Lower lobe of right lung (tissue), 2 donors: Measurements from ENCODE around the gene BNC2. TPM values are rescaled to one million over a fixed set of nuclear protein-coding genes. Genes with fewer than 3 reads are reported as not detected.

ENCODE experiments used
- ATAC-seq, 2 donors: fragments of 200-7000 bp; cut with Tn5 transposase; one replicate each; pipeline ENCODE4 v1.9.1; 2020 to 2022; ENCODE audit warnings: mild to moderate bottlenecking in 2 of 2, moderate library complexity in 2 of 2
- DNase-seq: peaks from one replicate; pipeline ENCODE4 v3.0.0-alpha.2; 2020
- H3K27ac ChIP-seq: fragments of 200-600 bp; one replicate; pipeline ENCODE4 v1.8.0; 2022
- H3K27me3 ChIP-seq: fragments of 200-600 bp; one replicate; pipeline ENCODE4 v1.8.0; 2022; ENCODE audit warnings: low read depth
- H3K36me3 ChIP-seq: fragments of 200-600 bp; one replicate; pipeline ENCODE4 v1.8.0; 2022; ENCODE audit warnings: mild to moderate bottlenecking
- H3K4me1 ChIP-seq: fragments of 200-600 bp; one replicate; pipeline ENCODE4 v1.8.0; 2022
- H3K4me3 ChIP-seq: fragments of 200-600 bp; one replicate; pipeline ENCODE4 v1.8.0; 2022; ENCODE audit warnings: mild to moderate bottlenecking
- H3K9me3 ChIP-seq: fragments of 200-600 bp; one replicate; pipeline ENCODE4 v1.8.0; 2022
- intact Hi-C: fragments of 100-400 bp; cut with DNase I; formaldehyde crosslinking; loops from one replicate; pipeline ENCODE4 v1.11.0; 2022
- total RNA-seq: library from RNA; stranded (reverse); fragmentation: NEBNext Ultra II Directional; extraction: Animal tissue kit (Norgen Biotek cat#: 25700); gene quantifications from one replicate; pipeline ENCODE4 v1.2.1, GENCODE V29; 2021
- TF ChIP-seq, protein P1 (sequence below): fragments of 200-600 bp; IDR thresholded peaks from one replicate; pipeline ENCODE4 v1.8.0; 2022; ENCODE audit warnings: antibody characterized with exemption, mild to moderate bottlenecking
- donor health status: DM: no; HTN: yes; CAD: no; lungs with severe emphysema.

The BNC2 gene
- total RNA-seq, 1 donor from 2014 or later = 15.0 TPM

DNA sequence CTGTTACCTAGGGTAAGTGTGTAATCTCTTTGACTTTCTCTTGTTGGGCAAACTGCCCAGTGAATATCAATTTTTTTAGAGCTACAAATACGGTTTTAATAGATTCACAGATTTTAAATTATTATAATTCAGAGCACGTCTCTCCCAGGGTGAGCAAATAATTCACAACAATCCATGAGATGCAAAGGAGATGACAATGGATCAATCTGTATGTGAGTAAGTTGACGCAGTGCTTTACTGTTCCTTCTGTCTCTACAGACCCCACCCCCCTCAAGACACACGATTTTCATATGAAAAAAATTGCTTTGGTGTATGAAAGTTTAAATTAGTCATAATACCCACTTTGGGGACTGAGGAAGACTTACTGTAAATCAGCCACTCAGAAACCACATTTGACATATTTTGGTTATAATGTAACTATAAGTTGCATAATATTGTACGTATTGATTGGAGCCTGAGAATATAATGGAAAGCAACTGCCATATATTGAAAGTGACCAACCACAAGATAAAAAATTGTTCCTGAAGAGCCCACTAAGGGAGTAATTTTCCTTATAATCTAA lies 201.7 kb downstream of the BNC2 start:
- no peak for DNase-seq
- Histone ChIP-seq H3K36me3 (no peaks in the 10 kb centered on the region), H3K27ac (no peak overlapping the region), H3K9me3 (no peaks in the 10 kb centered on the region), H3K27me3 (no peaks in the 10 kb centered on the region), H3K4me1 (no peaks in the 10 kb centered on the region), H3K4me3 (no peak overlapping the region)
- TF ChIP-seq, protein P1, sequence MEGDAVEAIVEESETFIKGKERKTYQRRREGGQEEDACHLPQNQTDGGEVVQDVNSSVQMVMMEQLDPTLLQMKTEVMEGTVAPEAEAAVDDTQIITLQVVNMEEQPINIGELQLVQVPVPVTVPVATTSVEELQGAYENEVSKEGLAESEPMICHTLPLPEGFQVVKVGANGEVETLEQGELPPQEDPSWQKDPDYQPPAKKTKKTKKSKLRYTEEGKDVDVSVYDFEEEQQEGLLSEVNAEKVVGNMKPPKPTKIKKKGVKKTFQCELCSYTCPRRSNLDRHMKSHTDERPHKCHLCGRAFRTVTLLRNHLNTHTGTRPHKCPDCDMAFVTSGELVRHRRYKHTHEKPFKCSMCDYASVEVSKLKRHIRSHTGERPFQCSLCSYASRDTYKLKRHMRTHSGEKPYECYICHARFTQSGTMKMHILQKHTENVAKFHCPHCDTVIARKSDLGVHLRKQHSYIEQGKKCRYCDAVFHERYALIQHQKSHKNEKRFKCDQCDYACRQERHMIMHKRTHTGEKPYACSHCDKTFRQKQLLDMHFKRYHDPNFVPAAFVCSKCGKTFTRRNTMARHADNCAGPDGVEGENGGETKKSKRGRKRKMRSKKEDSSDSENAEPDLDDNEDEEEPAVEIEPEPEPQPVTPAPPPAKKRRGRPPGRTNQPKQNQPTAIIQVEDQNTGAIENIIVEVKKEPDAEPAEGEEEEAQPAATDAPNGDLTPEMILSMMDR = no peak
- intact Hi-C loops = no loop called here
- ATAC-seq = no peak

DNA sequence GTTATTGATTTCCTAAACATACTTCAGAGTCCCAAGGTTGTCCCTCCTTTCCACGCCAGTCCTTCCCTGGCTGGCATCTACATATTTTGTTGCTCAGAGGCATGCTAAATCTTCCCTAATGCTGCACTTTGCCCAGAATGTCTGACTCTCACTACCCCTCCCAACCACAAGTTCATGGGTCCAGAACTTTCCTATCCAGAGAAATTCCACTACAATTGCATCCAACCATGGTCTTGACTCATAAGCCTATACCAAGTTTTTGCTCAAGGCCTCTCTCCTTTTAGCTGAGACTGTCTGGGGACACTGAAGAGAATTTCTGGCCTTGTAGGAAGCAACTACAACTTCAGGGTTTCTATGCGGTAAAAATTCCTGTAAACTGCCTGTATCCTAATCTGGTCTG lies 206.3 kb downstream of the BNC2 start:
- Histone ChIP-seq H3K4me1 (no peaks in the 10 kb centered on the region), H3K36me3 (no peaks in the 10 kb centered on the region), H3K4me3 (no peak overlapping the region), H3K9me3 (no peaks in the 10 kb centered on the region), H3K27me3 (no peaks in the 10 kb centered on the region), H3K27ac (no peak overlapping the region)
- intact Hi-C loops = no loop called here
- TF ChIP-seq, protein P1 = no peak
- ATAC-seq = no peak
- no peak for DNase-seq

DNA sequence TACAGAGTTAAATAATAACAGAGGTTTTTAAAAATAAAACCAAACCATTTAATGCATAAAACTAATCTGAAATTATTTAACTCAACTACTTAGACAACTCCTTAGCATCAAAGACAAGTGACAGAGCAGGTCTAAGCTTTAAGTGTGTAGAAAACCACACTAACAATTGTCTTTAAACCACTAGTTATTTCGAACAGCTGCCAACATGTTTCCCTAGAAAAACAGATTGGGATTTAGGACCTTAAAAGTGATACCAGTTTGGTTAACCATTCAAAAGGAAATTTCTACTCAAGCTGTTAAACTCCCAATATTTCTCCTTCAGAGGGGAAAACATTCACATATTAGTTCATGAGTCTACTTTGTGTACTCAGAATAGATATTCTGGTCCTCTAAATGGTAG lies 208.7 kb downstream of the BNC2 start:
- ATAC-seq = no peak
- DNase-seq = no peak
- Histone ChIP-seq H3K9me3 (no peaks in the 10 kb centered on the region), H3K27ac (no peak overlapping the region), H3K36me3 (no peaks in the 10 kb centered on the region), H3K27me3 (no peaks in the 10 kb centered on the region), H3K4me1 (no peaks in the 10 kb centered on the region), H3K4me3 (no peak overlapping the region)
- intact Hi-C loops = no loop called here
- TF ChIP-seq, protein P1 = no peak

DNA sequence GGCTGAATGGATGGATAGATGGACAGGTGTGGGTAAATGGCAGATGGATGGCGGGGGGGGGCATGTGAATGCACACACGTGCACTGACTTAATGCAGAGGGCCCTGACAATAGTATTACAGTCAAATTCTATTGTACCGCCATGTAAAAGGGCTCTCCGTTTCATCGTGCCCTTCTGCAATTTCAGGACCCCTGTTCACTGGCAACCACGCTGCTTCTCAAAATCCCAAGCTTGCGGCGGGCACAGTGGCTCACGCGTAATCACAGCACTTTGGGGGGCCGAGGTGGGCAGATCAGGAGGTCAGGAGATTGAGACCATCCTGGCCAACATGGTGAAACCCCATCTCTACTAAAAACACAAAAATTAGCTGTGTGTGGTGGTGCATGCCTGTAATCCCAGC lies 211.4 kb downstream of the BNC2 start:
- no peak overlapping the region for H3K4me3 ChIP-seq

DNA sequence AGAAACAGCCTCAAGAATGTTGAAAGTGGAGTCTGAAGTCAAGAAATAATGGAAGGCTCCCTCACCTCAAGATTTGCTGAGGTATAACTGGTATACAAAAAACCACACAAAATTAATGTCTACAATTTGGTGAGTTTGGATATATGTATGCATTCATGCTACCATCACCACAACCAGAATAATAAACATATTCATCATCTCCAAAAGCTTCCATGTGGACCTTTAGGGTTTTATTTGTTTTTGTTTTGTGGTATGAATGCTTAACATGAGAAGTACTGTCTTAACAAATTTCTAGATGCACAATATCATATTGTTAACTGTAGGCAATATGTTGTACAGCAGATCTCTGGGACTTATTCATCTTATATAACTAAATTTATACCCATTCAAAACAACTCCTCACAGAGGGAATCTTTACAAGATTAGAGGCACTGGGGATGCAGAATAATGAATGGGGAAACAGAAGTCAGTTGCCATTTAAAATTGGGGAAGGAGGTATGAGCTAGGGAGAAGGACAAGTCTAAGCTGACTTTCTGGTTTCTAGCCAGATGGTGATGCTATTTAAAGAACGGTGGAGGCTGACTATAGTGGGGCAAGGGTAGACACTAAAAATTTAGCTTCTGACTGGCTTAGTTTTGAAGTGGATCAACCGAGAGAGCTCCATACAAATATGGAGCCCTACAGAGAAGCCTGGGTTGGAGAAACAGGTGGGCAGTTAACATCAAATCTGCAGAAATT lies 213.9 kb downstream of the BNC2 start:
- DNase-seq (no peak), ATAC-seq (no peak)
- H3K36me3 ChIP-seq = no peaks in the 10 kb centered on the region
- TF ChIP-seq, protein P1 = no peak
- no peaks in the 10 kb centered on the region for H3K4me1 ChIP-seq
- no peak overlapping the region for H3K27ac ChIP-seq
- H3K4me3 ChIP-seq = no peak overlapping the region
- H3K27me3 ChIP-seq = no peaks in the 10 kb centered on the region
- H3K9me3 ChIP-seq = no peaks in the 10 kb centered on the region
- intact Hi-C loops = no loop called here

More for the DNA sequence above, 211.4 kb downstream of the BNC2 start:
- ATAC-seq = no peak
- intact Hi-C loops = no loop called here
- H3K4me1 ChIP-seq = no peaks in the 10 kb centered on the region
- H3K36me3 ChIP-seq = no peaks in the 10 kb centered on the region
- H3K27me3 ChIP-seq = no peaks in the 10 kb centered on the region
- TF ChIP-seq, protein P1 = no peak
- H3K27ac ChIP-seq = no peak overlapping the region
- DNase-seq = no peak
- H3K9me3 ChIP-seq = no peaks in the 10 kb centered on the region
